ENCODE data around the gene C10orf105.

DNA sequence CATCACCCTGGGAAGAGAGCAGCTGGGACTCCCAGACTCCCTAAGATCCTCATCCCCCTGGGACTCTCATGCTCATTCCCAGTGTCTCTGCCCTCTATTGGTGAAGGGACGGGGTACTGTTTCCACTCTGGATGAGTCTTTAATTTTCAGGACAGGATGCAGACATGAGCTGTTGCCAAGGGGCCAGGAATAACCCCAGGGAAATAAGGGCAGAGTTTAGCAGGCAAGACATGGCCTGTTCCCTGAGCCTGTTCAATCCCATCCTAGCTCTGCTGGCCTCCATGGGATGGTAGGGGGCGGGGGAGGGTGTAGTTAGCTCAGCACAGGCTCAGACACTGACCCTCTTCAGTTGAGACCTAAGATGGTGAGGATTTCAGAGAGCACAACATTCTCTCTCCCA is 14.0 kb downstream of the C10orf105 start:
- no peak for TF ChIP-seq POLR2A (IDR thresholded peaks at IDR 0.05)
- TF ChIP-seq, protein P1, sequence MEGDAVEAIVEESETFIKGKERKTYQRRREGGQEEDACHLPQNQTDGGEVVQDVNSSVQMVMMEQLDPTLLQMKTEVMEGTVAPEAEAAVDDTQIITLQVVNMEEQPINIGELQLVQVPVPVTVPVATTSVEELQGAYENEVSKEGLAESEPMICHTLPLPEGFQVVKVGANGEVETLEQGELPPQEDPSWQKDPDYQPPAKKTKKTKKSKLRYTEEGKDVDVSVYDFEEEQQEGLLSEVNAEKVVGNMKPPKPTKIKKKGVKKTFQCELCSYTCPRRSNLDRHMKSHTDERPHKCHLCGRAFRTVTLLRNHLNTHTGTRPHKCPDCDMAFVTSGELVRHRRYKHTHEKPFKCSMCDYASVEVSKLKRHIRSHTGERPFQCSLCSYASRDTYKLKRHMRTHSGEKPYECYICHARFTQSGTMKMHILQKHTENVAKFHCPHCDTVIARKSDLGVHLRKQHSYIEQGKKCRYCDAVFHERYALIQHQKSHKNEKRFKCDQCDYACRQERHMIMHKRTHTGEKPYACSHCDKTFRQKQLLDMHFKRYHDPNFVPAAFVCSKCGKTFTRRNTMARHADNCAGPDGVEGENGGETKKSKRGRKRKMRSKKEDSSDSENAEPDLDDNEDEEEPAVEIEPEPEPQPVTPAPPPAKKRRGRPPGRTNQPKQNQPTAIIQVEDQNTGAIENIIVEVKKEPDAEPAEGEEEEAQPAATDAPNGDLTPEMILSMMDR (IDR thresholded peaks at IDR 0.05) = no peak
